OCI-LY3 (cell line): Measurements from ENCODE around the gene CSTF3.
"Not testable (repeated sequence)": the region's sequence is repeated elsewhere in the genome, so short reads cannot be mapped to it uniquely, and the experiment has no call there.

Experiments used
- H2AFZ ChIP-seq: fragments of 200-600, 300-600 bp; shearing (Covaris generic); 2 replicates; pipeline ENCODE4 v1.6.0; 2014; ENCODE audit warnings: antibody characterized with exemption, low read depth, low read length
- H3K27ac ChIP-seq: fragments of 200-600, 300-600 bp; sonication (generic); 2 replicates; pipeline ENCODE4 v1.5.1; 2014; ENCODE audit warnings: mild to moderate bottlenecking, low read length, moderate library complexity, mixed read lengths
- H3K27me3 ChIP-seq: fragments of 200-600, 300-600 bp; sonication (generic); 2 replicates; pipeline ENCODE4 v1.6.1; 2014; ENCODE audit warnings: low read depth, low read length, mixed read lengths
- H3K36me3 ChIP-seq: fragments of 200-600, 300-600 bp; sonication (generic); replicated peaks from 2 replicates; pipeline ENCODE3; 2014; ENCODE audit warnings: low read depth, low read length, mixed read lengths
- H3K4me1 ChIP-seq: fragments of 300-600, 200-600 bp; sonication (generic); 2 replicates; pipeline ENCODE4 v1.6.1; 2014; ENCODE audit warnings: low read length, mixed read lengths
- H3K4me2 ChIP-seq: fragments of 200-600, 300-600 bp; sonication (generic); 2 replicates; pipeline ENCODE4 v1.6.1; 2014; ENCODE audit warnings: low read length, mixed read lengths
- H3K4me3 ChIP-seq: fragments of 300-600, 200-600 bp; sonication (generic); 2 replicates; pipeline ENCODE4 v1.5.1; 2014; ENCODE audit warnings: antibody characterized with exemption, mild to moderate bottlenecking, low read length, moderate library complexity
- H3K79me2 ChIP-seq: fragments of 300-600, 200-600 bp; shearing (Covaris generic); 2 replicates; pipeline ENCODE4 v1.6.1; 2014; ENCODE audit warnings: mild to moderate bottlenecking, low read length, mixed read lengths
- H3K9ac ChIP-seq: fragments of 300-600, 200-600 bp; shearing (Covaris generic); 2 replicates; pipeline ENCODE4 v1.6.0; 2014; ENCODE audit warnings: mild to moderate bottlenecking, low read length, moderate library complexity
- H3K9me3 ChIP-seq: fragments of 200-600, 300-600 bp; shearing (Covaris generic); 2 replicates; pipeline ENCODE4 v1.6.1; 2014; ENCODE audit warnings: low read length, mixed read lengths; ENCODE audit not compliant: insufficient read depth
- H4K20me1 ChIP-seq: fragments of 200-600, 300-600 bp; sonication (generic); 2 replicates; pipeline ENCODE4 v1.6.1; 2016; ENCODE audit warnings: low read length, mixed read lengths; ENCODE audit not compliant: insufficient read depth
- CTCF ChIP-seq: fragments of 200-600, 300-600 bp; sonication (generic); IDR thresholded peaks from 2 replicates; pipeline ENCODE4 v1.5.1; 2014; ENCODE audit warnings: antibody characterized with exemption, low read length, low read depth
- EZH2phosphoT487 ChIP-seq: fragments of 200-600 bp; shearing (Covaris generic); IDR thresholded peaks from 2 replicates; pipeline ENCODE4 v1.6.1; 2018; ENCODE audit warnings: antibody characterized with exemption, mixed run types, low read depth

The CSTF3 gene

GRCh38 chr11:33059331-33060007 is 101.8 kb downstream of the CSTF3 start:
- Histone ChIP-seq H3K36me3 (peaks cover 22% of the 10 kb centered on the region), H2AFZ (no peak overlapping the region), H3K9ac (no peak overlapping the region), H3K27me3 (no peaks in the 10 kb centered on the region), H3K9me3 (no peaks in the 10 kb centered on the region), H3K4me2 (no peak overlapping the region), H3K27ac (no peak overlapping the region), H4K20me1 (no peaks in the 10 kb centered on the region), H3K79me2 (no peaks in the 10 kb centered on the region), H3K4me1 (peaks cover 24% of the 10 kb centered on the region), H3K4me3 (no peak overlapping the region)
- TF ChIP-seq CTCF (no peak), EZH2phosphoT487 (no peak)

- no peak overlapping the region for H3K4me3 ChIP-seq
- H3K36me3 ChIP-seq, result peaks cover 19% of the 10 kb centered on the region
- no peaks in the 10 kb centered on the region for H4K20me1 ChIP-seq
- H3K4me2 ChIP-seq, result no peak overlapping the region
- no peak overlapping the region for H2AFZ ChIP-seq
- TF ChIP-seq EZH2phosphoT487 (no peak), CTCF (no peak)
- H3K27me3 ChIP-seq, result no peaks in the 10 kb centered on the region
- H3K27ac ChIP-seq, result no peak overlapping the region
- H3K79me2 ChIP-seq, result no peaks in the 10 kb centered on the region
- no peaks in the 10 kb centered on the region for H3K9me3 ChIP-seq
- no peak overlapping the region for H3K9ac ChIP-seq
- 0 out of 2 replicates have a peak, but pooled peaks cover 4% of the 10 kb centered on the region for H3K4me1 ChIP-seq
Observed at GRCh38 chr11:33057284-33057683, 104.0 kb downstream of the CSTF3 start.

- Histone ChIP-seq H4K20me1 (no peaks in the 10 kb centered on the region), H3K27ac (no peak overlapping the region), H3K9me3 (no peaks in the 10 kb centered on the region), H3K79me2 (no peaks in the 10 kb centered on the region), H2AFZ (no peak overlapping the region), H3K27me3 (no peaks in the 10 kb centered on the region), H3K4me2 (no peak overlapping the region), H3K9ac (no peak overlapping the region), H3K4me3 (no peak overlapping the region), H3K4me1 (no peaks in the 10 kb centered on the region), H3K36me3 (peaks cover 14% of the 10 kb centered on the region)
- no peak for TF ChIP-seq EZH2phosphoT487
- no peak for TF ChIP-seq CTCF
Observed at GRCh38 chr11:33055375-33055774, 105.9 kb downstream of the CSTF3 start.

- Histone ChIP-seq H4K20me1 (no peaks in the 10 kb centered on the region), H2AFZ (no peak overlapping the region), H3K27me3 (no peaks in the 10 kb centered on the region), H3K4me1 (no peaks in the 10 kb centered on the region), H3K9ac (no peak overlapping the region), H3K79me2 (no peaks in the 10 kb centered on the region), H3K4me3 (no peak overlapping the region), H3K27ac (no peak overlapping the region), H3K9me3 (no peaks in the 10 kb centered on the region), H3K36me3 (peaks cover 21% of the 10 kb centered on the region), H3K4me2 (no peak overlapping the region)
- TF ChIP-seq EZH2phosphoT487 (no peak), CTCF (no peak)
Observed at GRCh38 chr11:33052231-33052630, 109.0 kb downstream of the CSTF3 start.

GRCh38 chr11:33049565-33050408 is 111.5 kb downstream of the CSTF3 start:
- H3K79me2 ChIP-seq, H2AFZ ChIP-seq, H3K9me3 ChIP-seq, H3K4me2 ChIP-seq, H3K9ac ChIP-seq, H3K27me3 ChIP-seq, H3K27ac ChIP-seq, H3K4me1 ChIP-seq, H3K4me3 ChIP-seq, H4K20me1 ChIP-seq: not testable (repeated sequence)
- peaks cover 29% of the 10 kb centered on the region for H3K36me3 ChIP-seq

GRCh38 chr11:33048701-33049100 is 112.6 kb downstream of the CSTF3 start:
- H3K4me1 ChIP-seq, H2AFZ ChIP-seq, H4K20me1 ChIP-seq, H3K27me3 ChIP-seq, H3K4me2 ChIP-seq, H3K79me2 ChIP-seq, H3K4me3 ChIP-seq, H3K9me3 ChIP-seq, H3K27ac ChIP-seq, H3K9ac ChIP-seq: not testable (repeated sequence)
- H3K36me3 ChIP-seq, result peaks cover 36% of the 10 kb centered on the region
